Measurements from ENCODE around the gene RHOT1. TPM values are rescaled to one million over a fixed set of nuclear protein-coding genes. Genes with fewer than 3 reads are reported as not detected.
"Not testable (repeated sequence)": the region's sequence is repeated elsewhere in the genome, so short reads cannot be mapped to it uniquely, and the experiment has no call there.

RHOT1 gene
- total and polyA plus RNA-seq, 12 donors: 32.5 to 76.6 (median 48.5) TPM

- ATAC-seq (peak in 4 of 8 donors; percentile 27 to 54 (median 32)), DNase-seq (no peak)
- intact Hi-C loops (cut with DNase I): no loop called here
These were observed 18.2 kb downstream of the RHOT1 start for GRCh38 chr17:32160526-32160925.

GRCh38 chr17:32161029-32161428 is 18.7 kb downstream of the RHOT1 start:
- H3K4me3 ChIP-seq: no peak overlapping the region
- H3K27me3 ChIP-seq: no peaks in the 10 kb centered on the region
- ATAC-seq (no peak), DNase-seq (no peak)
- peaks cover 0 to 29% (median 14%) of the 10 kb centered on the region in 9 donors for H3K4me1 ChIP-seq
- H3K36me3 ChIP-seq: peaks cover 0 to 57% (median 8%) of the 10 kb centered on the region in 9 donors
- no peak for TF ChIP-seq CTCF (IDR thresholded peaks at IDR 0.05)
- H3K27ac ChIP-seq: no peak overlapping the region
- WGBS, 2 donors: 96 to 97% methylated on average over 8 of the region's 8 CpGs
- peaks cover 0 to 7% (median 0%) of the 10 kb centered on the region in 11 donors for H3K9me3 ChIP-seq
- intact Hi-C loops (cut with DNase I): no loop called here

More at GRCh38 chr17:32160526-32160925, 18.2 kb downstream of the RHOT1 start:
- WGBS, 2 donors: 85 to 90% methylated on average over 9 of the region's 9 CpGs
- TF ChIP-seq CTCF (IDR thresholded peaks at IDR 0.05): no peak
- no peak overlapping the region for H3K4me3 ChIP-seq
- H3K27ac ChIP-seq: no peak overlapping the region
- peaks cover 0 to 2% (median 0%) of the 10 kb centered on the region in 11 donors for H3K9me3 ChIP-seq
- H3K36me3 ChIP-seq: peaks cover 0 to 62% (median 8%) of the 10 kb centered on the region in 9 donors
- H3K27me3 ChIP-seq: no peaks in the 10 kb centered on the region
- H3K4me1 ChIP-seq: peaks cover 0 to 29% (median 14%) of the 10 kb centered on the region in 9 donors

- WGBS, 2 donors: 81 to 86% methylated on average over 6 of the region's 6 CpGs
- no peak for TF ChIP-seq CTCF (IDR thresholded peaks at IDR 0.05)
- Histone ChIP-seq H3K27ac (no peak overlapping the region), H3K27me3 (no peaks in the 10 kb centered on the region), H3K4me1 (peaks cover 0 to 29% (median 14%) of the 10 kb centered on the region in 9 donors), H3K36me3 (peaks cover 0 to 50% (median 8%) of the 10 kb centered on the region in 9 donors), H3K4me3 (no peak overlapping the region), H3K9me3 (peaks cover 0 to 14% (median 5%) of the 10 kb centered on the region in 11 donors)
- DNase-seq (no peak), ATAC-seq (no peak)
- intact Hi-C loops (cut with DNase I): no loop called here
These were observed 19.4 kb downstream of the RHOT1 start for GRCh38 chr17:32161506-32162365.

- no peak for DNase-seq
- Histone ChIP-seq H3K4me3 (no peak overlapping the region), H3K4me1 (peaks cover 0 to 7% (median 0%) of the 10 kb centered on the region in 9 donors), H3K27me3 (no peaks in the 10 kb centered on the region), H3K9me3 (no peaks in the 10 kb centered on the region), H3K36me3 (peaks cover 0 to 72% (median 21%) of the 10 kb centered on the region in 9 donors), H3K27ac (no peak overlapping the region)
- intact Hi-C loops (cut with DNase I): no loop called here
- ATAC-seq: peak in 1 of 8 donors; percentile 50
- TF ChIP-seq CTCF (IDR thresholded peaks at IDR 0.05): no peak
- 75 to 82% methylated on average over 3 of the region's 3 CpGs for WGBS, 2 donors
These were observed 32.6 kb downstream of the RHOT1 start for GRCh38 chr17:32174889-32175288.

GRCh38 chr17:32178679-32179078 is 36.4 kb downstream of the RHOT1 start:
- intact Hi-C loops (cut with DNase I); H3K27me3 ChIP-seq; DNase-seq; H3K27ac ChIP-seq; ATAC-seq; H3K4me3 ChIP-seq; H3K9me3 ChIP-seq: not testable (repeated sequence)
- peaks cover 0 to 11% (median 0%) of the 10 kb centered on the region in 9 donors for H3K4me1 ChIP-seq
- 98% methylated on average over 24 of the region's 24 CpGs for WGBS, 2 donors
- H3K36me3 ChIP-seq: peaks cover 0 to 86% (median 29%) of the 10 kb centered on the region in 9 donors

- H3K4me3 ChIP-seq; DNase-seq; H3K27me3 ChIP-seq; intact Hi-C loops (cut with DNase I); ATAC-seq; H3K9me3 ChIP-seq; H3K27ac ChIP-seq: not testable (repeated sequence)
- peaks cover 0 to 86% (median 30%) of the 10 kb centered on the region in 9 donors for H3K36me3 ChIP-seq
- 94 to 98% methylated on average over 15 to 20 of the region's 23 CpGs for WGBS, 2 donors
- H3K4me1 ChIP-seq: peaks cover 0 to 11% (median 0%) of the 10 kb centered on the region in 9 donors
These were observed 36.8 kb downstream of the RHOT1 start for GRCh38 chr17:32179103-32179502.

- H3K36me3 ChIP-seq: peaks cover 0 to 86% (median 30%) of the 10 kb centered on the region in 9 donors
- H3K9me3 ChIP-seq: not testable (repeated sequence)
These were observed 37.2 kb downstream of the RHOT1 start for GRCh38 chr17:32179526-32179925.

More at GRCh38 chr17:32179526-32179925, 37.2 kb downstream of the RHOT1 start:
- 98 to 99% methylated on average over 24 to 25 of the region's 25 CpGs for WGBS, 2 donors
- intact Hi-C loops (cut with DNase I); H3K27me3 ChIP-seq; H3K4me3 ChIP-seq; H3K27ac ChIP-seq; ATAC-seq; DNase-seq: not testable (repeated sequence)
- peaks cover 0 to 11% (median 0%) of the 10 kb centered on the region in 9 donors for H3K4me1 ChIP-seq
